MCF 10A (cell line): Measurements from ENCODE around the gene ST8SIA4. TPM values are rescaled to one million over a fixed set of nuclear protein-coding genes. Genes with fewer than 3 reads are reported as not detected.

Source experiments
- BruUV-seq: library from RNA; stranded (reverse); fragments of 400-500 nt; replicated peaks from 2 replicates; lab custom pipeline; 2021; lab: Mats Ljungman, UMichigan
- CTCF ChIA-PET: fragments of 300-600 bp; sonication (Branson Sonifier 250); formaldehyde crosslinking; extraction: SDS; loops from one replicate; lab custom pipeline; 2021; ENCODE audit warnings: antibody characterized with exemption, inconsistent platforms; lab: Yijun Ruan, JAX
- POLR2A ChIA-PET: fragments of 300-600, 350-650 bp; sonication (Branson Sonifier 250); formaldehyde crosslinking; extraction: SDS; loops from one replicate; lab custom pipeline; 2020; ENCODE audit warnings: antibody characterized with exemption, inconsistent platforms; lab: Yijun Ruan, JAX
- DNase-seq: peaks from one replicate; pipeline ENCODE4 v3.0.0-alpha.2; 2018; ENCODE audit not compliant: unreplicated experiment
- H3K27ac Mint-ChIP-seq: one replicate; pipeline ENCODE4 v1.8.0; 2022; ENCODE audit warnings: mild to moderate bottlenecking, low read depth, mixed read lengths; ENCODE audit not compliant: unreplicated experiment
- H3K27me3 Mint-ChIP-seq: one replicate; pipeline ENCODE4 v1.8.0; 2022; ENCODE audit warnings: mixed read lengths; ENCODE audit not compliant: insufficient read depth, unreplicated experiment
- H3K36me3 Mint-ChIP-seq: one replicate; pipeline ENCODE4 v1.8.0; 2022; ENCODE audit warnings: mild to moderate bottlenecking, moderate library complexity, mixed read lengths; ENCODE audit not compliant: insufficient read depth, unreplicated experiment
- H3K4me1 Mint-ChIP-seq: one replicate; pipeline ENCODE4 v1.8.0; 2022; ENCODE audit warnings: mixed read lengths; ENCODE audit not compliant: insufficient read depth, unreplicated experiment
- H3K4me3 Mint-ChIP-seq: one replicate; pipeline ENCODE4 v1.8.0; 2022; ENCODE audit warnings: mild to moderate bottlenecking, moderate library complexity, mixed read lengths; ENCODE audit not compliant: unreplicated experiment
- H3K9me3 Mint-ChIP-seq: one replicate; pipeline ENCODE4 v1.8.0; 2022; ENCODE audit warnings: mixed read lengths; ENCODE audit not compliant: unreplicated experiment
- intact Hi-C: fragments of 100-400 bp; cut with micrococcal nuclease; formaldehyde crosslinking; loops from 2 replicates; pipeline ENCODE4 v1.14.1; 2022
- total RNA-seq: library from RNA; stranded (reverse); gene quantifications from 2 replicates; pipeline ENCODE4 v1.2.3, GENCODE V29; 2022
- TF ChIP-seq, protein P1 (sequence below): fragments of 200-600 bp; IDR thresholded peaks from one replicate; pipeline ENCODE4 v1.8.0; 2022; ENCODE audit warnings: antibody characterized with exemption, mild to moderate bottlenecking; ENCODE audit not compliant: unreplicated experiment

ST8SIA4 gene
- total RNA-seq, 1 experiment from 2014 or later, result 0.26 TPM

DNA sequence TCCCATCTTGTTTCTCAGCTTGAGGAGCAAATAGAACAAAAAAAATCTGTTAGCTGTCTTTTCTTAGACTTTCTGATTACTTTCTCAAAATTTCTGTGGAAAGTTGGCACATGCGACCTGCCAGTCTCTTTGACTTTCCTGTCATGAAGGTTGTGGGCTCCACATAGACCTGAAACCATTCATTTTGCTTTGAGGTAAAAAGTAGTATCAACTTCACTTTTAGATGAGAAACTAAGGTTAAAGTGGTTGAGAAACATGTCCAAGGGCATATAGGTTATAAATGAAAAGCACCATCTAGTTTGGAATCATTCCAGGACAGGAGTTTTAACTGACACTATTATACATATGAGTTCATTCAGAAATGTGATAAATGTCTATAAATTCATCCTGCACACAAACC lies 42.7 kb downstream of the ST8SIA4 start:
- no peak overlapping the region for H3K4me3 Mint-ChIP-seq

DNA sequence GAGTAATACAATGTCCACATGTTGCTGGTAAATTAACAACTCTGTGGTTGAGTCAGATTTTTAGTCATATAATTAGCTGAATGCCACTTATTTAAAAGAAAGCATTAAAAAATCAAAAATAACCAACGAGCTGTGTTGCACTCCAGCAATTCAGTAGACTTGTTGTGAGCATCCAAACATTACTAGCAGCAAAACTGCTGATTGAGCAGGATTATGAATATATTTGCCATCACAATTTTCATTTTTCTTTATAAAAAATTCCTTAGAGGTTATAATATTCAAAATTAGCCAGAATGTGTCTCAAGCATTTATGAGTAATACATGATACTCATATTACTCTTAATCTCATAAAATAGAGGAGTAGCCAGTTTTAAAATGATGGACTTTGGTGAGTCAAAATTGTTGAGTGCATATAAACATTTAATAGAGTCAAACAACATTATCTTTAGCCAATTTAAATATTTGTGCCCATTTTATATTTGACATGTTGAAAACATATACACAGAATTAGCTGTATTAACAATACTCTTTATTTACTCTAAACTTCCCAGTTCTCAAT lies 44.0 kb downstream of the ST8SIA4 start:
- H3K27ac Mint-ChIP-seq, result no peak overlapping the region
- DNase-seq, result no peak
- no peaks in the 10 kb centered on the region for H3K36me3 Mint-ChIP-seq
- H3K9me3 Mint-ChIP-seq, result no peaks in the 10 kb centered on the region
- POLR2A ChIA-PET, result no interaction called here
- TF ChIP-seq, protein P1, sequence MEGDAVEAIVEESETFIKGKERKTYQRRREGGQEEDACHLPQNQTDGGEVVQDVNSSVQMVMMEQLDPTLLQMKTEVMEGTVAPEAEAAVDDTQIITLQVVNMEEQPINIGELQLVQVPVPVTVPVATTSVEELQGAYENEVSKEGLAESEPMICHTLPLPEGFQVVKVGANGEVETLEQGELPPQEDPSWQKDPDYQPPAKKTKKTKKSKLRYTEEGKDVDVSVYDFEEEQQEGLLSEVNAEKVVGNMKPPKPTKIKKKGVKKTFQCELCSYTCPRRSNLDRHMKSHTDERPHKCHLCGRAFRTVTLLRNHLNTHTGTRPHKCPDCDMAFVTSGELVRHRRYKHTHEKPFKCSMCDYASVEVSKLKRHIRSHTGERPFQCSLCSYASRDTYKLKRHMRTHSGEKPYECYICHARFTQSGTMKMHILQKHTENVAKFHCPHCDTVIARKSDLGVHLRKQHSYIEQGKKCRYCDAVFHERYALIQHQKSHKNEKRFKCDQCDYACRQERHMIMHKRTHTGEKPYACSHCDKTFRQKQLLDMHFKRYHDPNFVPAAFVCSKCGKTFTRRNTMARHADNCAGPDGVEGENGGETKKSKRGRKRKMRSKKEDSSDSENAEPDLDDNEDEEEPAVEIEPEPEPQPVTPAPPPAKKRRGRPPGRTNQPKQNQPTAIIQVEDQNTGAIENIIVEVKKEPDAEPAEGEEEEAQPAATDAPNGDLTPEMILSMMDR, result no peak
- no peak overlapping the region for H3K4me3 Mint-ChIP-seq
- CTCF ChIA-PET, result no interaction called here
- H3K4me1 Mint-ChIP-seq, result no peaks in the 10 kb centered on the region
- BruUV-seq, result no TSS peak
- H3K27me3 Mint-ChIP-seq, result no peaks in the 10 kb centered on the region
- intact Hi-C loops, result no loop called here

More for the DNA sequence above, 42.7 kb downstream of the ST8SIA4 start:
- DNase-seq, result no peak
- BruUV-seq, result no TSS peak
- Mint-ChIP-seq H3K27ac (no peak overlapping the region), H3K9me3 (no peaks in the 10 kb centered on the region), H3K27me3 (no peaks in the 10 kb centered on the region), H3K4me1 (no peaks in the 10 kb centered on the region), H3K36me3 (no peaks in the 10 kb centered on the region)
- ChIA-PET POLR2A (no interaction called here), CTCF (no interaction called here)
- intact Hi-C loops, result no loop called here
- TF ChIP-seq, protein P1, result no peak

DNA sequence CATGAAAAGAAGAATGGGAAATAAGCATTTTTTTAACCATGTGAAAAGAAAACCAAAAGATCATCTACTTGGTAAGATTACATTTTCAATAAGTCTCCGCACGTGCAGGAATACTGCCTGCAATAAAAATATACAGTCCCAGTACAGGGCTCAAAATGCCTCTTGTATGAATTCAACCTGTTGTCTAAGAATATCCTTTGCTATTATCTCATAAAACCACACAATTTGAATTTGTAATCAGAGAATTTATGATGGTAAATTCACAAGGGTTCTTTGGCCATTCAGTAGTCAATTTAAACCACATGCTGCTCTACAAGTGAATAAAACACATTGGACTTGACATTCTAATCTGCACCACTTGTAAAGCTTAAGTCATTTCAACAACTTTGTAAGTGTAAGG lies 46.6 kb downstream of the ST8SIA4 start:
- Mint-ChIP-seq H3K27me3 (no peaks in the 10 kb centered on the region), H3K4me1 (no peaks in the 10 kb centered on the region), H3K4me3 (no peak overlapping the region), H3K27ac (no peak overlapping the region), H3K9me3 (no peaks in the 10 kb centered on the region), H3K36me3 (no peaks in the 10 kb centered on the region)
- POLR2A ChIA-PET, result no interaction called here
- intact Hi-C loops, result no loop called here
- TF ChIP-seq, protein P1, result no peak
- no TSS peak for BruUV-seq
- DNase-seq, result no peak
- CTCF ChIA-PET, result interaction anchor here (0.6 kb wide), 1 partner anchor 113 kb away, joined by 5 read pairs; no protein-coding TSS in a partner anchor

DNA sequence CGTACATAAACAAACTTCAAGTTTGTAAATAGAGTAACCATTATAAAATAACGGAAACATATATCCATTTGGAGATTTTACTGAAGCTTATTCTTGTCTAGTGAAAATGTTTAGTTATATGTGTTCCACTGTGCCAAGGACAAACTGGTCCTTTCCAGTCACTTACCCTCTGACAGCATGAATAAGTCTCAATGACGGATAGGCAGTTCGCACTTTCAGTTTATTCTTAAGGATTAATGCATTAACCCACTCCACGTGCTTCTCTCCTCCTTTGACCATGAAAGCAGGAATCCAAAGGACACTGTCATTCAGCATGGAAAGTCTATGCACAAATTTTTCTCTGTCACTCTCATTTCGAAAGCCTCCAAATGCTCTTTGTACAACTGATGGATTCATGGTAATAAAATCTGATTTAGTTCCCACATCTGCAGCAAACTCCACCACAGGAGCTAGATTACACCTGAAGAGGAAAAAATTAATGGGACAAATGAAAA lies 47.1 kb downstream of the ST8SIA4 start:
- no TSS peak for BruUV-seq
- Mint-ChIP-seq H3K27me3 (no peaks in the 10 kb centered on the region), H3K4me1 (no peaks in the 10 kb centered on the region), H3K36me3 (no peaks in the 10 kb centered on the region), H3K27ac (no peak overlapping the region), H3K9me3 (no peaks in the 10 kb centered on the region), H3K4me3 (no peak overlapping the region)
- ChIA-PET POLR2A (no interaction called here), CTCF (no interaction called here)
- TF ChIP-seq, protein P1, result no peak
- intact Hi-C loops, result no loop called here
- DNase-seq, result no peak
